Uterus (tissue), 2 donors: Measurements from ENCODE around the gene DUOX1.

Source experiments
- CTCF ChIP-seq, 4 experiments: fragments of 200-600 bp in 2 of 4; fragments of 450-650 bp in 2 of 4; sonication (generic) in 2 of 4; IDR thresholded peaks; one replicate each; pipeline ENCODE4 v1.5.1; 2016 to 2019; ENCODE audit warnings: antibody characterized with exemption in 4 of 4, mild to moderate bottlenecking in 2 of 4, moderate library complexity in 1 of 4
- POLR2A ChIP-seq, 2 donors: fragments of 450-650 bp; IDR thresholded peaks; one replicate each; pipeline ENCODE4 v1.6.1; 2016; ENCODE audit warnings: antibody characterized with exemption in 2 of 2, mild to moderate bottlenecking in 1 of 2, moderate library complexity in 1 of 2

- no peak for TF ChIP-seq POLR2A (IDR thresholded peaks at IDR 0.05)
- no peak for TF ChIP-seq CTCF (IDR thresholded peaks at IDR 0.05)
Observed at GRCh38 chr15:45149060-45149459, 19.3 kb downstream of the DUOX1 start.
